ENCODE measurements around the gene ROCK2.
"Not testable (repeated sequence)": the region's sequence is repeated elsewhere in the genome, so short reads cannot be mapped to it uniquely, and the experiment has no call there.

DNA sequence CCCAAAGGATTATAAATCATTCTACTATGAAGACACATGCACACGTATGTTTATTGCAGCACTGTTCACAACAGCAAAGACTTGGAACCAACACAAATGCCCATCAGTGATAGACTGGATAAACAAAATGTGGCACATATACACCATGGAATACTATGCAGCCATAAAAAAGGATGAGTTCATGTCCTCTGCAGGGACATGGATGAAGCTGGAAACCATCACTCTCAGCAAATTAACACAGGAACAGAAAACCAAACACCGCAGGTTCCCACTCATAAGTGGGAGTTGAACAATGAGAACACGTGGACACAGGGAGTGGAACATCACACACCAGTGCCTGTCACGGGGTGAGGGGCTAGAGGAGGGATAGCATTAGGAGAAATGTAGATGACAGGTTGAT, 92.0 kb downstream of the ROCK2 start:
- TF ChIP-seq EGR2 (tag by site-specific recombination; IDR thresholded peaks at IDR 0.05; ENCODE audit: low read depth); CTCF (tag by site-specific recombination; IDR thresholded peaks at IDR 0.05); ZNF670 (tag by site-specific recombination; IDR thresholded peaks at IDR 0.05; ENCODE audit: low read depth); GLI4 (tag by site-specific recombination; IDR thresholded peaks at IDR 0.05); ZBTB48 (tag by site-specific recombination; IDR thresholded peaks at IDR 0.05); ZNF24 (tag by site-specific recombination; IDR thresholded peaks at IDR 0.05); ZNF274 (IDR thresholded peaks at IDR 0.05; ENCODE audit: low read length); ZNF274 (tag by site-specific recombination; IDR thresholded peaks at IDR 0.05; ENCODE audit: borderline replicate concordance); ZBTB1 (tag by site-specific recombination; IDR thresholded peaks at IDR 0.05); ZNF114 (tag by site-specific recombination; IDR thresholded peaks at IDR 0.05); KLF16 (tag by site-specific recombination; IDR thresholded peaks at IDR 0.05); ZNF175 (tag by site-specific recombination; IDR thresholded peaks at IDR 0.05); YY1 (tag by site-specific recombination; IDR thresholded peaks at IDR 0.05); ZBTB8A (tag by site-specific recombination; IDR thresholded peaks at IDR 0.05): not testable (repeated sequence)
- TF ChIP-seq, protein P1, sequence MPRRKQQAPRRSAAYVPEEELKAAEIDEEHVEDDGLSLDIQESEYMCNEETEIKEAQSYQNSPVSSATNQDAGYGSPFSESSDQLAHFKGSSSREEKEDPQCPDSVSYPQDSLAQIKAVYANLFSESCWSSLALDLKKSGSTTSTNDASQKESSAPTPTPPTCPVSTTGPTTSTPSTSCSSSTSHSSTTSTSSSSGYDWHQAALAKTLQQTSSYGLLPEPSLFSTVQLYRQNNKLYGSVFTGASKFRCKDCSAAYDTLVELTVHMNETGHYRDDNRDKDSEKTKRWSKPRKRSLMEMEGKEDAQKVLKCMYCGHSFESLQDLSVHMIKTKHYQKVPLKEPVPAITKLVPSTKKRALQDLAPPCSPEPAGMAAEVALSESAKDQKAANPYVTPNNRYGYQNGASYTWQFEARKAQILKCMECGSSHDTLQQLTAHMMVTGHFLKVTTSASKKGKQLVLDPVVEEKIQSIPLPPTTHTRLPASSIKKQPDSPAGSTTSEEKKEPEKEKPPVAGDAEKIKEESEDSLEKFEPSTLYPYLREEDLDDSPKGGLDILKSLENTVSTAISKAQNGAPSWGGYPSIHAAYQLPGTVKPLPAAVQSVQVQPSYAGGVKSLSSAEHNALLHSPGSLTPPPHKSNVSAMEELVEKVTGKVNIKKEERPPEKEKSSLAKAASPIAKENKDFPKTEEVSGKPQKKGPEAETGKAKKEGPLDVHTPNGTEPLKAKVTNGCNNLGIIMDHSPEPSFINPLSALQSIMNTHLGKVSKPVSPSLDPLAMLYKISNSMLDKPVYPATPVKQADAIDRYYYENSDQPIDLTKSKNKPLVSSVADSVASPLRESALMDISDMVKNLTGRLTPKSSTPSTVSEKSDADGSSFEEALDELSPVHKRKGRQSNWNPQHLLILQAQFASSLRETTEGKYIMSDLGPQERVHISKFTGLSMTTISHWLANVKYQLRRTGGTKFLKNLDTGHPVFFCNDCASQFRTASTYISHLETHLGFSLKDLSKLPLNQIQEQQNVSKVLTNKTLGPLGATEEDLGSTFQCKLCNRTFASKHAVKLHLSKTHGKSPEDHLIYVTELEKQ (tag by site-specific recombination; IDR thresholded peaks at IDR 0.05; ENCODE audit: borderline replicate concordance), result not testable (repeated sequence)

All from HEK293 (cell line).